AML-193 (cell line): Measurements from ENCODE around the gene SETD2.
"Not testable (repeated sequence)": the region's sequence is repeated elsewhere in the genome, so short reads cannot be mapped to it uniquely, and the experiment has no call there.

Source experiments
- DNase-seq, 2 experiments: peaks; one replicate each; lab custom pipeline; 2025; lab: John Stamatoyannopoulos, UW

Gene SETD2

GRCh38 chr3:47034868-47035489 is 128.9 kb downstream of the SETD2 start:
- no peak for DNase-seq

GRCh38 chr3:47031041-47031440 is 132.9 kb downstream of the SETD2 start:
- not testable (repeated sequence) for DNase-seq

- no peak for DNase-seq
Observed at GRCh38 chr3:47028667-47029066, 135.2 kb downstream of the SETD2 start.

- DNase-seq: no peak
Observed at GRCh38 chr3:47028146-47028545, 135.8 kb downstream of the SETD2 start.

GRCh38 chr3:47026432-47026831 is 137.5 kb downstream of the SETD2 start:
- not testable (repeated sequence) for DNase-seq

- DNase-seq: no peak
Observed at GRCh38 chr3:47024932-47025331, 139.0 kb downstream of the SETD2 start.

GRCh38 chr3:47022641-47023071 is 141.3 kb downstream of the SETD2 start:
- no peak for DNase-seq

GRCh38 chr3:47020311-47020710 is 143.6 kb downstream of the SETD2 start:
- DNase-seq: no peak

- no peak for DNase-seq
Observed at GRCh38 chr3:47019201-47019600, 144.7 kb downstream of the SETD2 start.

GRCh38 chr3:47018269-47018611 is 145.7 kb downstream of the SETD2 start:
- DNase-seq: no peak

- peak; percentile 70 to 76 for DNase-seq
Observed at GRCh38 chr3:47017504-47018268, 146.2 kb downstream of the SETD2 start.

GRCh38 chr3:47016934-47017435 is 146.9 kb downstream of the SETD2 start:
- DNase-seq: peak; percentile 78 to 79

GRCh38 chr3:47016086-47016933 is 147.6 kb downstream of the SETD2 start:
- DNase-seq: no peak

- no peak for DNase-seq
Observed at GRCh38 chr3:47015151-47015550, 148.8 kb downstream of the SETD2 start.

- DNase-seq: no peak
Observed at GRCh38 chr3:47014036-47014435, 149.9 kb downstream of the SETD2 start.

GRCh38 chr3:47013231-47013630 is 150.7 kb downstream of the SETD2 start:
- no peak for DNase-seq

- no peak for DNase-seq
Observed at GRCh38 chr3:47012342-47013230, 151.3 kb downstream of the SETD2 start.

GRCh38 chr3:47011371-47011770 is 152.5 kb downstream of the SETD2 start:
- DNase-seq: no peak

GRCh38 chr3:47010910-47011309 is 153.0 kb downstream of the SETD2 start:
- DNase-seq: no peak

GRCh38 chr3:47010111-47010712 is 153.7 kb downstream of the SETD2 start:
- DNase-seq: no peak
